Astrocyte (in vitro differentiated cells and primary cell): ENCODE results near the gene ADAMTS12. TPM values are rescaled to one million over a fixed set of nuclear protein-coding genes. Genes with fewer than 3 reads are reported as not detected.

Experiments
- DNase-seq: peaks from one replicate; pipeline ENCODE4 v3.0.0-alpha.2; 2010; ENCODE audit warnings: low read depth
- FAIRE-seq: peaks from 2 replicates; lab custom pipeline; 2011; peaks lifted over from hg19 to GRCh38; lab: Jason Lieb, UNC
- H2AFZ ChIP-seq: 2 replicates; pipeline ENCODE4 v1.6.0; 2012; ENCODE audit warnings: low read depth, low read length, inconsistent platforms
- H3K27ac ChIP-seq: 2 replicates; pipeline ENCODE4 v1.5.1; 2011; ENCODE audit warnings: low read depth, low read length, inconsistent platforms
- H3K27me3 ChIP-seq: 2 replicates; pipeline ENCODE4 v1.6.0; 2011; ENCODE audit warnings: low read length, inconsistent platforms; ENCODE audit not compliant: insufficient read depth
- H3K36me3 ChIP-seq: 2 replicates; pipeline ENCODE4 v1.5.1; 2011; ENCODE audit warnings: low read length, inconsistent platforms; ENCODE audit not compliant: insufficient read depth
- H3K4me1 ChIP-seq: 2 replicates; pipeline ENCODE4 v1.5.1; 2011; ENCODE audit warnings: low read length, inconsistent platforms; ENCODE audit not compliant: insufficient read depth
- H3K4me2 ChIP-seq: 2 replicates; pipeline ENCODE4 v1.6.0; 2012; ENCODE audit warnings: low read length, inconsistent platforms
- H3K4me3 ChIP-seq: 2 replicates; pipeline ENCODE4 v1.5.1; 2011; ENCODE audit warnings: low read depth, mild to moderate bottlenecking, low read length, inconsistent platforms; ENCODE audit not compliant: insufficient read depth
- H3K79me2 ChIP-seq: 2 replicates; pipeline ENCODE4 v1.6.0; 2012; ENCODE audit warnings: mild to moderate bottlenecking, low read length, inconsistent platforms; ENCODE audit not compliant: insufficient read depth
- H3K9ac ChIP-seq: 2 replicates; pipeline ENCODE4 v1.6.0; 2012; ENCODE audit warnings: mild to moderate bottlenecking, low read length, inconsistent platforms
- H3K9me3 ChIP-seq: 2 replicates; pipeline ENCODE4 v1.5.1; 2012; ENCODE audit warnings: low read depth, mild to moderate bottlenecking, low read length, inconsistent platforms; ENCODE audit not compliant: insufficient read depth
- H4K20me1 ChIP-seq: 2 replicates; pipeline ENCODE4 v1.6.0; 2012; ENCODE audit warnings: low read length, inconsistent platforms; ENCODE audit not compliant: insufficient read depth
- H3K27ac Mint-ChIP-seq: one replicate; pipeline ENCODE4 v1.8.0; 2021; ENCODE audit warnings: mild to moderate bottlenecking, mixed read lengths; ENCODE audit not compliant: unreplicated experiment
- H3K27me3 Mint-ChIP-seq: one replicate; pipeline ENCODE4 v1.8.0; 2021; ENCODE audit warnings: low read depth, mixed read lengths; ENCODE audit not compliant: unreplicated experiment
- H3K36me3 Mint-ChIP-seq: one replicate; pipeline ENCODE4 v1.8.0; 2021; ENCODE audit warnings: low read depth, mixed read lengths; ENCODE audit not compliant: unreplicated experiment
- H3K4me1 Mint-ChIP-seq: one replicate; pipeline ENCODE4 v1.8.0; 2021; ENCODE audit warnings: low read depth, mixed read lengths; ENCODE audit not compliant: unreplicated experiment
- H3K4me3 Mint-ChIP-seq: one replicate; pipeline ENCODE4 v1.8.0; 2021; ENCODE audit warnings: mild to moderate bottlenecking, moderate library complexity, mixed read lengths; ENCODE audit not compliant: unreplicated experiment
- H3K9me3 Mint-ChIP-seq: one replicate; pipeline ENCODE4 v1.8.0; 2021; ENCODE audit warnings: mild to moderate bottlenecking, mixed read lengths; ENCODE audit not compliant: unreplicated experiment
- CTCF ChIP-seq: IDR thresholded peaks from 2 replicates; pipeline ENCODE4 v1.5.1; 2011; ENCODE audit warnings: low read depth, mild to moderate bottlenecking, inconsistent platforms, low read length, moderate library complexity; ENCODE audit not compliant: insufficient read depth
- EZH2 ChIP-seq: IDR thresholded peaks from 2 replicates; pipeline ENCODE4 v1.6.1; 2012; ENCODE audit warnings: mild to moderate bottlenecking, low read length, inconsistent platforms; ENCODE audit not compliant: insufficient read depth
- total RNA-seq: library from RNA; stranded (reverse); gene quantifications from 2 replicates; pipeline ENCODE4 v1.2.1, GENCODE V29; 2021

ADAMTS12 gene
- total RNA-seq, 1 donor from 2014 or later, result 156 TPM

- H3K27ac Mint-ChIP-seq, result no peak overlapping the region
- no peak overlapping the region for H3K4me3 ChIP-seq
- H3K4me1 ChIP-seq, result no peaks in the 10 kb centered on the region
- no peak for FAIRE-seq
- H3K9me3 Mint-ChIP-seq, result no peaks in the 10 kb centered on the region
- H3K36me3 Mint-ChIP-seq, result peaks cover 8% of the 10 kb centered on the region
- H3K4me1 Mint-ChIP-seq, result peaks cover 10% of the 10 kb centered on the region
- no peak overlapping the region for H3K4me3 Mint-ChIP-seq
- H3K9me3 ChIP-seq, result no peaks in the 10 kb centered on the region
- no peaks in the 10 kb centered on the region for H3K27me3 Mint-ChIP-seq
- TF ChIP-seq CTCF, result no peak
- TF ChIP-seq EZH2, result no peak
- no peak overlapping the region for H2AFZ ChIP-seq
- H4K20me1 ChIP-seq, result no peaks in the 10 kb centered on the region
- H3K27me3 ChIP-seq, result no peaks in the 10 kb centered on the region
- H3K79me2 ChIP-seq, result peaks cover 77% of the 10 kb centered on the region
- H3K27ac ChIP-seq, result no peak overlapping the region
- peaks cover 3% of the 10 kb centered on the region for H3K36me3 ChIP-seq
- no peak overlapping the region for H3K9ac ChIP-seq
- no peak overlapping the region for H3K4me2 ChIP-seq
- no peak for DNase-seq
These were observed 91.4 kb downstream of the ADAMTS12 start for GRCh38 chr5:33800241-33800950.

GRCh38 chr5:33795496-33795895 lies 96.3 kb downstream of the ADAMTS12 start:
- Mint-ChIP-seq H3K27me3 (no peaks in the 10 kb centered on the region), H3K4me3 (no peak overlapping the region), H3K27ac (no peak overlapping the region), H3K4me1 (peaks cover 28% of the 10 kb centered on the region), H3K9me3 (no peaks in the 10 kb centered on the region), H3K36me3 (peaks cover 12% of the 10 kb centered on the region)
- no peak for DNase-seq
- Histone ChIP-seq H3K4me2 (no peak overlapping the region), H3K9ac (no peak overlapping the region), H2AFZ (no peak overlapping the region), H3K27me3 (no peaks in the 10 kb centered on the region), H4K20me1 (no peaks in the 10 kb centered on the region), H3K9me3 (no peaks in the 10 kb centered on the region), H3K36me3 (no peaks in the 10 kb centered on the region), H3K79me2 (peaks cover 81% of the 10 kb centered on the region), H3K27ac (peak overlapping the region; percentile 52), H3K4me3 (no peak overlapping the region), H3K4me1 (peaks cover 8% of the 10 kb centered on the region)
- no peak for TF ChIP-seq EZH2
- no peak for TF ChIP-seq CTCF
- no peak for FAIRE-seq

- Mint-ChIP-seq H3K9me3 (no peaks in the 10 kb centered on the region), H3K4me1 (peaks cover 34% of the 10 kb centered on the region), H3K36me3 (peaks cover 13% of the 10 kb centered on the region), H3K27ac (no peak overlapping the region), H3K27me3 (no peaks in the 10 kb centered on the region), H3K4me3 (peak overlapping the region; percentile 0)
- H3K27ac ChIP-seq, result peak overlapping the region; percentile 52
- H3K27me3 ChIP-seq, result no peaks in the 10 kb centered on the region
- H2AFZ ChIP-seq, result no peak overlapping the region
- no peaks in the 10 kb centered on the region for H3K9me3 ChIP-seq
- TF ChIP-seq CTCF (no peak), EZH2 (no peak)
- peak overlapping the region; percentile 44 for H3K9ac ChIP-seq
- peak overlapping the region; percentile 62 for H3K4me2 ChIP-seq
- H3K79me2 ChIP-seq, result peaks cover 76% of the 10 kb centered on the region
- H3K4me3 ChIP-seq, result no peak overlapping the region
- H3K36me3 ChIP-seq, result no peaks in the 10 kb centered on the region
- DNase-seq (peak; percentile 76), FAIRE-seq (no peak)
- peaks cover 9% of the 10 kb centered on the region for H3K4me1 ChIP-seq
- no peaks in the 10 kb centered on the region for H4K20me1 ChIP-seq
These were observed 97.1 kb downstream of the ADAMTS12 start for GRCh38 chr5:33794550-33795181.
